IMR-90 (cell line): Measurements from ENCODE around the gene TRABD. TPM values are rescaled to one million over a fixed set of nuclear protein-coding genes. Genes with fewer than 3 reads are reported as not detected.

Experiments used
- ATAC-seq: fragments of 200-7000 bp; cut with Tn5 transposase; 2 replicates; pipeline ENCODE4 v1.9.1; 2020; ENCODE audit warnings: low read depth, mild to moderate bottlenecking, moderate library complexity
- BruUV-seq: library from RNA; stranded (reverse); fragments of 400-500 nt; replicated peaks from 2 replicates; lab custom pipeline; 2021; lab: Mats Ljungman, UMichigan
- CTCF ChIA-PET: fragments of 300-600 bp; formaldehyde crosslinking; extraction: SDS; loops from one replicate; lab custom pipeline; 2021; ENCODE audit warnings: antibody characterized with exemption; lab: Yijun Ruan, JAX
- POLR2A ChIA-PET: fragments of 300-600 bp; sonication (Branson Sonifier 250); formaldehyde crosslinking; loops from one replicate; lab custom pipeline; 2022; ENCODE audit warnings: antibody characterized with exemption; ENCODE audit not compliant: unreplicated experiment; lab: Charles Lee
- DNase-seq: peaks from one replicate; pipeline ENCODE4 v3.0.0; 2013
- H2AFZ ChIP-seq: replicated peaks from 2 replicates; pipeline ENCODE3; 2013; ENCODE audit warnings: low read length, mild to moderate bottlenecking; ENCODE audit not compliant: poor library complexity
- H2AK5ac ChIP-seq: 2 replicates; pipeline ENCODE4 v1.6.1; 2013; ENCODE audit warnings: low read depth, low read length, inconsistent platforms
- H2AK9ac ChIP-seq: replicated peaks from 2 replicates; pipeline ENCODE3; 2013; ENCODE audit warnings: mild to moderate bottlenecking, low read depth, low read length, moderate library complexity; ENCODE audit not compliant: poor library complexity
- H2BK120ac ChIP-seq: 2 replicates; pipeline ENCODE4 v1.6.1; 2013; ENCODE audit warnings: low read depth, low read length, inconsistent platforms
- H2BK15ac ChIP-seq: 3 replicates; pipeline ENCODE4 v1.6.1; 2013; ENCODE audit warnings: low read depth, low read length, inconsistent platforms
- H2BK20ac ChIP-seq: 2 replicates; pipeline ENCODE4 v1.6.1; 2013; ENCODE audit warnings: low read depth, mild to moderate bottlenecking, inconsistent platforms, low read length, moderate library complexity
- H2BK5ac ChIP-seq: 2 replicates; pipeline ENCODE4 v1.6.1; 2013; ENCODE audit warnings: mild to moderate bottlenecking, low read depth, low read length, inconsistent platforms; ENCODE audit not compliant: poor library complexity, severe bottlenecking
- H3K14ac ChIP-seq: replicated peaks from 2 replicates; pipeline ENCODE4 v1.6.1; 2013; ENCODE audit warnings: low read depth, low read length, inconsistent platforms
- H3K18ac ChIP-seq: 2 replicates; pipeline ENCODE4 v1.6.1; 2013; ENCODE audit warnings: low read depth, low read length, control low read depth
- H3K23ac ChIP-seq: 2 replicates; pipeline ENCODE4 v1.6.1; 2013; ENCODE audit warnings: low read depth, low read length, inconsistent platforms
- H3K27ac ChIP-seq: 2 replicates; pipeline ENCODE4 v1.5.1; 2013; ENCODE audit warnings: mild to moderate bottlenecking, control low read depth, low read length; ENCODE audit not compliant: insufficient read depth
- H3K27me3 ChIP-seq: 2 replicates; pipeline ENCODE4 v1.6.1; 2013; ENCODE audit warnings: low read length; ENCODE audit not compliant: control insufficient read depth, insufficient read depth
- H3K36me3 ChIP-seq: 2 replicates; pipeline ENCODE4 v1.6.1; 2013; ENCODE audit warnings: low read length, mixed read lengths; ENCODE audit not compliant: control insufficient read depth, insufficient read depth
- H3K4ac ChIP-seq: 2 replicates; pipeline ENCODE4 v1.6.1; 2013; ENCODE audit warnings: low read depth, low read length, inconsistent platforms
- H3K4me1 ChIP-seq: 2 replicates; pipeline ENCODE4 v1.6.1; 2013; ENCODE audit warnings: low read length, mixed read lengths; ENCODE audit not compliant: control insufficient read depth, insufficient read depth
- H3K4me2 ChIP-seq: 2 replicates; pipeline ENCODE4 v1.6.1; 2013; ENCODE audit warnings: low read depth, mild to moderate bottlenecking, control low read depth, low read length, moderate library complexity
- H3K4me3 ChIP-seq: 2 replicates; pipeline ENCODE4 v1.5.1; 2013; ENCODE audit warnings: low read depth, mild to moderate bottlenecking, control low read depth, low read length, moderate library complexity; ENCODE audit not compliant: insufficient read depth
- H3K56ac ChIP-seq: 2 replicates; pipeline ENCODE4 v1.6.1; 2013; ENCODE audit warnings: low read length, inconsistent platforms; ENCODE audit not compliant: insufficient read depth; ENCODE audit errors: extremely low read depth
- H3K79me1 ChIP-seq, 2 experiments: 2 replicates each; pipeline ENCODE4 v1.6.1; 2013; ENCODE audit warnings: low read length in 2 of 2, inconsistent platforms in 1 of 2, low read depth in 1 of 2
- H3K9ac ChIP-seq: 2 replicates; pipeline ENCODE4 v1.6.1; 2013; ENCODE audit warnings: low read depth, low read length, control low read depth
- H3K9me1 ChIP-seq: 2 replicates; pipeline ENCODE4 v1.6.1; 2013; ENCODE audit warnings: low read length, inconsistent platforms; ENCODE audit not compliant: insufficient read depth
- H3K9me3 ChIP-seq: 2 replicates; pipeline ENCODE4 v1.6.1; 2013; ENCODE audit warnings: low read length; ENCODE audit not compliant: control insufficient read depth, insufficient read depth
- H4K20me1 ChIP-seq: 2 replicates; pipeline ENCODE4 v1.6.1; 2013; ENCODE audit warnings: low read length, inconsistent platforms; ENCODE audit not compliant: insufficient read depth
- H4K5ac ChIP-seq: 2 replicates; pipeline ENCODE4 v1.6.1; 2013; ENCODE audit warnings: mild to moderate bottlenecking, low read depth, low read length, control low read depth
- H4K8ac ChIP-seq, 2 experiments: 2 replicates each; pipeline ENCODE4 v1.6.1; 2013; ENCODE audit warnings: low read depth in 2 of 2, low read length in 2 of 2, control low read depth in 1 of 2, inconsistent platforms in 1 of 2
- H4K91ac ChIP-seq: 2 replicates; pipeline ENCODE4 v1.6.1; 2013; ENCODE audit warnings: low read depth, low read length, inconsistent platforms; ENCODE audit not compliant: insufficient read depth
- BHLHE40 ChIP-seq: fragments of 150-350 bp; IDR thresholded peaks from 2 replicates; pipeline ENCODE4 v1.6.1; 2016; ENCODE audit warnings: mild to moderate bottlenecking, low read depth, low read length
- CEBPB ChIP-seq: IDR thresholded peaks from 2 replicates; pipeline ENCODE4 v1.6.1; 2012; ENCODE audit warnings: low read depth, low read length, improper control_type of control experiment
- CHD1 ChIP-seq: IDR thresholded peaks from 2 replicates; pipeline ENCODE4 v1.6.1; 2012; ENCODE audit warnings: low read depth, low read length, improper control_type of control experiment
- FOS ChIP-seq: fragments of 150-350 bp; IDR thresholded peaks from 2 replicates; pipeline ENCODE4 v1.6.1; 2016; ENCODE audit warnings: low read depth, low read length
- MAZ ChIP-seq: IDR thresholded peaks from 2 replicates; pipeline ENCODE4 v1.6.1; 2012; ENCODE audit warnings: low read depth, mild to moderate bottlenecking, low read length, improper control_type of control experiment, moderate library complexity, borderline replicate concordance
- MXI1 ChIP-seq: IDR thresholded peaks from 2 replicates; pipeline ENCODE4 v1.6.1; 2012; ENCODE audit warnings: low read depth, mild to moderate bottlenecking, low read length, moderate library complexity, borderline replicate concordance
- NFE2L2 ChIP-seq: fragments of 150-350 bp; IDR thresholded peaks from 2 replicates; pipeline ENCODE4 v1.6.1; 2016; ENCODE audit warnings: low read depth, mild to moderate bottlenecking, low read length
- POLR2A ChIP-seq: IDR thresholded peaks from 2 replicates; pipeline ENCODE4 v1.6.1; 2012; ENCODE audit warnings: mild to moderate bottlenecking, low read depth, low read length
- RAD21 ChIP-seq: IDR thresholded peaks from 2 replicates; pipeline ENCODE4 v1.6.1; 2012; ENCODE audit warnings: low read length, improper control_type of control experiment
- RCOR1 ChIP-seq: IDR thresholded peaks from 2 replicates; pipeline ENCODE4 v1.6.1; 2012; ENCODE audit warnings: mild to moderate bottlenecking, low read length, improper control_type of control experiment; ENCODE audit not compliant: insufficient replicate concordance
- RFX5 ChIP-seq: IDR thresholded peaks from 2 replicates; pipeline ENCODE4 v1.8.0; 2012; ENCODE audit warnings: low read depth, mild to moderate bottlenecking, low read length, moderate library complexity
- SMC3 ChIP-seq: fragments of 150-350 bp; IDR thresholded peaks from 2 replicates; pipeline ENCODE4 v1.6.1; 2016; ENCODE audit warnings: low read depth, mild to moderate bottlenecking, antibody characterized with exemption, low read length, moderate library complexity
- WGBS, 2 experiments: methylation state at CpG; one replicate each; pipeline versions ENCODE4 v1.1.5 to v1.1.7; 2013; ENCODE audit warnings: missing lambda C conversion rate in 2 of 2; ENCODE audit not compliant: insufficient read length in 1 of 2; ENCODE audit errors: extremely low coverage in 2 of 2; 5-methylcytosine and 5-hydroxymethylcytosine counted together
- dilution Hi-C: fragments of 300-500 bp; cut with HindIII; formaldehyde crosslinking; loops from one replicate; pipeline ENCODE4 v1.14.3; 2018; ENCODE audit warnings: low sequenced_read_pairs; ENCODE audit not compliant: unreplicated experiment
- in situ Hi-C: fragments of 300-500 bp; cut with MboI; formaldehyde crosslinking; loops from 3 replicates; pipeline ENCODE4 v1.14.3; 2019; ENCODE audit warnings: low sequenced_read_pairs, inconsistent platforms, mixed read lengths
- intact Hi-C: fragments of 100-400 bp; cut with micrococcal nuclease; formaldehyde crosslinking; loops from 2 replicates; pipeline ENCODE4 v1.10.0; 2022
- polyA plus RNA-seq, 3 experiments: library from polyadenylated mRNA; depleted of rRNA; stranded (reverse); fragments of >200 nt; gene quantifications; 2 replicates each; pipeline ENCODE4 v1.2.3, GENCODE V29; 2012; ENCODE audit warnings: low replicate concordance in 1 of 3
- total RNA-seq: library from RNA; depleted of rRNA; stranded (reverse); fragments of >200 nt; gene quantifications from 2 replicates; pipeline ENCODE4 v1.2.3, GENCODE V29; 2012
- TF ChIP-seq, protein P1 (sequence below): conservative IDR thresholded peaks from 2 replicates; pipeline ENCODE4 v1.5.1; 2012; ENCODE audit warnings: mild to moderate bottlenecking, low read depth, low read length, improper control_type of control experiment
- TF ChIP-seq, protein P2 (sequence below): fragments of 150-350 bp; IDR thresholded peaks from 2 replicates; pipeline ENCODE4 v1.6.1; 2017; ENCODE audit warnings: mild to moderate bottlenecking, antibody characterized with exemption, low read length, low read depth
- TF ChIP-seq, protein P3 (sequence below): fragments of 150-350 bp; IDR thresholded peaks from 2 replicates; pipeline ENCODE4 v1.6.1; 2016; ENCODE audit warnings: low read depth, mild to moderate bottlenecking, low read length, moderate library complexity, borderline replicate concordance

Gene TRABD
- total and polyA plus RNA-seq, 2 of the 4 experiments (the other 2 are of a cell fraction) = 13.4 to 42.7 TPM

DNA sequence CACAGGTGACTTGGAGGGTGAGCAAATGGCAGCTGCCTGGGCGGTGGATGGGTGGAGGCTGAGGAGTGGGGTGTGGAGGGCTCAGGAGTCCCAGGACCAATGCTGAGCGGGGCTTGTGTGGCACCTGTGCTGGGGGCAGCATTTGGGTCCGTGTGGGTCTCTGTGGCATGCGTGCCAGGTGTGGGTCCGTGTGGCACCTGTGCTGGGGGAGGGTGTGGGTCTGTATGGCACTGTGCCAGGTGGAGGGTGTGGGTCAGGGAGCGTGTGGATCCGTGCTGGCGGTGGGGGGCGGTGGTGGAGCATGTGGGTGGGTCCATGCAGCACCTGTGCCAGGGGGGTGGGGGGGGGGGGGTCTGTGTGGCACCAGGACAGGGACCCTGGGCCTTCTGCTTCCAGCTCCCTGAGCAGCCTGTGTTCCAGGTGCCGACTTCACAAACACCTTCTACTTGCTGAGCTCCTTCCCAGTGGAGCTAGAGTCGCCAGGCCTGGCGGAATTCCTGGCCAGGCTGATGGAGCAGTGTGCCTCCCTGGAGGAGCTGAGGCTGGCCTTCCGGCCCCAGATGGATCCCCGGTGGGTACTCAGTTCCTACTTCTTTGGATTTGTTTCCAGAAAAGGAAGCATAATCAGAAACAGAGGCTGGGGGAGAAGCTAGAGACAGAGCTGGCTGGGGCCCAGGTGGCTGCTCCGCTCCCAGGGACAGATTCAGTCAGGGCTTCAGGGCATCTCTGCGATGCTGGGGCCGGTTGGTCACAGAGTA is 29.8 kb downstream of the TRABD start:
- ATAC-seq = no peak
- Histone ChIP-seq H3K56ac (no peak overlapping the region), H2AFZ (no peak overlapping the region), H3K36me3 (peaks cover 69% of the 10 kb centered on the region), H4K91ac (no peak overlapping the region), H3K4me2 (no peak overlapping the region), H2BK120ac (no peak overlapping the region), H3K4me1 (no peaks in the 10 kb centered on the region), H2BK15ac (no peak overlapping the region), H3K27me3 (no peaks in the 10 kb centered on the region), H2BK5ac (no peak overlapping the region), H3K14ac (no peak overlapping the region), H3K4me3 (no peak overlapping the region), H4K8ac (no peak overlapping the region), H3K18ac (no peak overlapping the region), H4K20me1 (peaks cover 65% of the 10 kb centered on the region), H2BK20ac (no peak overlapping the region), H3K9me1 (peaks cover 3% of the 10 kb centered on the region; the same call in 1 of the 2 replicates), H2AK5ac (no peak overlapping the region), H3K9me3 (no peaks in the 10 kb centered on the region), H3K79me1 (peaks cover 24 to 48% of the 10 kb centered on the region in 2 experiments), H3K27ac (no peak overlapping the region), H2AK9ac (no peak overlapping the region), H4K5ac (no peak overlapping the region), H3K9ac (no peak overlapping the region), H3K4ac (no peak overlapping the region), H3K23ac (no peak overlapping the region)
- intact Hi-C loops (no loop called here), in situ Hi-C loops (loop anchor here (25.0 kb wide), 1 partner anchor 403 kb away; no protein-coding TSS in a partner anchor), dilution Hi-C loops (no loop called here)
- no TSS peak for BruUV-seq
- 96% methylated on average over 5 of the region's 17 CpGs; no CpG with 5 or more reads in 1 of the 2 experiments for WGBS, 2 experiments
- POLR2A ChIA-PET = no interaction called here
- CTCF ChIA-PET = no interaction called here
- DNase-seq = no peak
- TF ChIP-seq NFE2L2 (no peak), BHLHE40 (no peak), RFX5 (no peak), FOS (no peak), POLR2A (no peak), SMC3 (no peak), CEBPB (no peak), CHD1 (no peak), MXI1 (no peak), RAD21 (no peak), MAZ (no peak), RCOR1 (no peak)
- TF ChIP-seq, protein P1, sequence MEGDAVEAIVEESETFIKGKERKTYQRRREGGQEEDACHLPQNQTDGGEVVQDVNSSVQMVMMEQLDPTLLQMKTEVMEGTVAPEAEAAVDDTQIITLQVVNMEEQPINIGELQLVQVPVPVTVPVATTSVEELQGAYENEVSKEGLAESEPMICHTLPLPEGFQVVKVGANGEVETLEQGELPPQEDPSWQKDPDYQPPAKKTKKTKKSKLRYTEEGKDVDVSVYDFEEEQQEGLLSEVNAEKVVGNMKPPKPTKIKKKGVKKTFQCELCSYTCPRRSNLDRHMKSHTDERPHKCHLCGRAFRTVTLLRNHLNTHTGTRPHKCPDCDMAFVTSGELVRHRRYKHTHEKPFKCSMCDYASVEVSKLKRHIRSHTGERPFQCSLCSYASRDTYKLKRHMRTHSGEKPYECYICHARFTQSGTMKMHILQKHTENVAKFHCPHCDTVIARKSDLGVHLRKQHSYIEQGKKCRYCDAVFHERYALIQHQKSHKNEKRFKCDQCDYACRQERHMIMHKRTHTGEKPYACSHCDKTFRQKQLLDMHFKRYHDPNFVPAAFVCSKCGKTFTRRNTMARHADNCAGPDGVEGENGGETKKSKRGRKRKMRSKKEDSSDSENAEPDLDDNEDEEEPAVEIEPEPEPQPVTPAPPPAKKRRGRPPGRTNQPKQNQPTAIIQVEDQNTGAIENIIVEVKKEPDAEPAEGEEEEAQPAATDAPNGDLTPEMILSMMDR = no peak
- TF ChIP-seq, protein P2, sequence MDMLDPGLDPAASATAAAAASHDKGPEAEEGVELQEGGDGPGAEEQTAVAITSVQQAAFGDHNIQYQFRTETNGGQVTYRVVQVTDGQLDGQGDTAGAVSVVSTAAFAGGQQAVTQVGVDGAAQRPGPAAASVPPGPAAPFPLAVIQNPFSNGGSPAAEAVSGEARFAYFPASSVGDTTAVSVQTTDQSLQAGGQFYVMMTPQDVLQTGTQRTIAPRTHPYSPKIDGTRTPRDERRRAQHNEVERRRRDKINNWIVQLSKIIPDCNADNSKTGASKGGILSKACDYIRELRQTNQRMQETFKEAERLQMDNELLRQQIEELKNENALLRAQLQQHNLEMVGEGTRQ = no peak
- TF ChIP-seq, protein P3, sequence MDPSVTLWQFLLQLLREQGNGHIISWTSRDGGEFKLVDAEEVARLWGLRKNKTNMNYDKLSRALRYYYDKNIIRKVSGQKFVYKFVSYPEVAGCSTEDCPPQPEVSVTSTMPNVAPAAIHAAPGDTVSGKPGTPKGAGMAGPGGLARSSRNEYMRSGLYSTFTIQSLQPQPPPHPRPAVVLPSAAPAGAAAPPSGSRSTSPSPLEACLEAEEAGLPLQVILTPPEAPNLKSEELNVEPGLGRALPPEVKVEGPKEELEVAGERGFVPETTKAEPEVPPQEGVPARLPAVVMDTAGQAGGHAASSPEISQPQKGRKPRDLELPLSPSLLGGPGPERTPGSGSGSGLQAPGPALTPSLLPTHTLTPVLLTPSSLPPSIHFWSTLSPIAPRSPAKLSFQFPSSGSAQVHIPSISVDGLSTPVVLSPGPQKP = no peak
